Measurements from ENCODE around the gene KIF2A. TPM values are rescaled to one million over a fixed set of nuclear protein-coding genes. Genes with fewer than 3 reads are reported as not detected.
A peak's percentile ranks its signal among the peaks of the same experiment; 100 is the strongest.

The KIF2A gene
- 10 to 100 TPM; 50.8 to 57.4 (median 51.7) TPM for total RNA-seq

DNA sequence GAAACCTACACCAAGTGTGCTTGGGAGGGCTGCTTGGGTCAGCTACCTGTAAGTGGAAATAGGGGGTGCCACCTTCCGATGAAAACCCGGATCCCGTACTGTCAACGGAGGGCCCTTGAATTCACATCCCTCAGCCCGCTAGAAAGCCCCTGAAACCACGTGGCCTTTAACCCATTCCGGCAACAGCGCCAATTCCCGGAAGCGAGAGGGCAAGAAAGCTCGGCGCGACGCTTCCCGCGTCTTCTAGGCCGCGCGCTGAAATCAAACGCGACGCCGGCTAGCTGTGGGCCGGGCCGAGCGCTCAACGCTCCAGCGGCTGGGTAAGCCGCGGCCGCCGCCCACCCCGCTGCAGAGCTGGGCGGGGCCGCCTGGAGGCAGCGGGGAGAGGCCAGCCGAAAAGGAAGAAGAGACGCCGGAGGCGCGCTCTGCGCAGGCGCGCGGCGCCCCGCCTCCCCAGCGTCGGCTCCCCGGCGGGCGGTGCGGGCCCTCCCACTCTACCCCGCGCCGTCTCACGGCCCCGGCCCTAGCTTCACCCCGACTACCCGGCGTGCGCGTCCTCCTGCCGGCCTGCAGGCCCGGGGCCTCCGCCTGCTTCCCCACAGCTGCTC lies at the start of gene KIF2A:
KIF2A (plus strand) TSS at position 492 of the 608 bp plus-strand sequence. CDS start 267 bp downstream, outside the sequence.
- H3K27me3 ChIP-seq: no peaks in the 10 kb centered on the region
- peak; percentile 81 to 82 for DNase-seq (ENCODE audit: low spot score in 2 of 2)
- no peaks in the 10 kb centered on the region for H3K36me3 ChIP-seq
- H3K4me3 ChIP-seq: peak within 1 kb of the TSS; percentile 93 to 97 (median 96)
- peak within 1 kb of the TSS; percentile 84 to 94 for H3K27ac ChIP-seq
- H3K4me1 ChIP-seq: no peaks in the 10 kb centered on the region
- TF ChIP-seq, protein P1, sequence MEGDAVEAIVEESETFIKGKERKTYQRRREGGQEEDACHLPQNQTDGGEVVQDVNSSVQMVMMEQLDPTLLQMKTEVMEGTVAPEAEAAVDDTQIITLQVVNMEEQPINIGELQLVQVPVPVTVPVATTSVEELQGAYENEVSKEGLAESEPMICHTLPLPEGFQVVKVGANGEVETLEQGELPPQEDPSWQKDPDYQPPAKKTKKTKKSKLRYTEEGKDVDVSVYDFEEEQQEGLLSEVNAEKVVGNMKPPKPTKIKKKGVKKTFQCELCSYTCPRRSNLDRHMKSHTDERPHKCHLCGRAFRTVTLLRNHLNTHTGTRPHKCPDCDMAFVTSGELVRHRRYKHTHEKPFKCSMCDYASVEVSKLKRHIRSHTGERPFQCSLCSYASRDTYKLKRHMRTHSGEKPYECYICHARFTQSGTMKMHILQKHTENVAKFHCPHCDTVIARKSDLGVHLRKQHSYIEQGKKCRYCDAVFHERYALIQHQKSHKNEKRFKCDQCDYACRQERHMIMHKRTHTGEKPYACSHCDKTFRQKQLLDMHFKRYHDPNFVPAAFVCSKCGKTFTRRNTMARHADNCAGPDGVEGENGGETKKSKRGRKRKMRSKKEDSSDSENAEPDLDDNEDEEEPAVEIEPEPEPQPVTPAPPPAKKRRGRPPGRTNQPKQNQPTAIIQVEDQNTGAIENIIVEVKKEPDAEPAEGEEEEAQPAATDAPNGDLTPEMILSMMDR (IDR thresholded peaks at IDR 0.05): peak in 1 of 3 donors; percentile 12
- TF ChIP-seq POLR2AphosphoS5 (IDR thresholded peaks at IDR 0.05): peak; percentile 9 to 63 (median 54)
- no peak for TF ChIP-seq POLR2A (IDR thresholded peaks at IDR 0.05)
- intact Hi-C loops (cut with DNase I; ENCODE audit: low total_unique reads): no loop called here
- H3K9me3 ChIP-seq: no peaks in the 10 kb centered on the region

DNA sequence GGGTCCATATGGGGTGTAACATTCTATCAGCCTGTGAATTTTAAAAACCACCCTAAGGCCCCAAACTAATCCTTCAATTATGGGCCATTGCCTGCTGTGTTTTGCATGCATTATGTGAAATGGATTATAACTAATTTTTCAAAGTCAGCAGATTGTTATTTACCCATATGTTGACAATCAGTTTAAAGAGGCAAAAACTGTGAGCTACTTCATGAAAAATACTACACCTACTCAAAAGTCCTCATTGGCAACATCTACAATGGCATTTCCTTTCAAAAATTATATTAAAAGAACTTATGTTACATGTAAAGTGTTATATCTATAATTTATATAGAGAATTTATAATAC lies 49.0 kb upstream of the KIF2A start:
- no peak for DNase-seq (ENCODE audit: low spot score in 2 of 2)
- Histone ChIP-seq H3K9me3 (no peaks in the 10 kb centered on the region), H3K27ac (no peak overlapping the region), H3K27me3 (no peaks in the 10 kb centered on the region), H3K36me3 (no peaks in the 10 kb centered on the region), H3K4me1 (no peaks in the 10 kb centered on the region), H3K4me3 (no peak overlapping the region)
- no peak for TF ChIP-seq POLR2AphosphoS5 (IDR thresholded peaks at IDR 0.05)
- TF ChIP-seq, protein P1 (IDR thresholded peaks at IDR 0.05): no peak
- no peak for TF ChIP-seq POLR2A (IDR thresholded peaks at IDR 0.05)
- intact Hi-C loops (cut with DNase I; ENCODE audit: low total_unique reads): no loop called here

DNA sequence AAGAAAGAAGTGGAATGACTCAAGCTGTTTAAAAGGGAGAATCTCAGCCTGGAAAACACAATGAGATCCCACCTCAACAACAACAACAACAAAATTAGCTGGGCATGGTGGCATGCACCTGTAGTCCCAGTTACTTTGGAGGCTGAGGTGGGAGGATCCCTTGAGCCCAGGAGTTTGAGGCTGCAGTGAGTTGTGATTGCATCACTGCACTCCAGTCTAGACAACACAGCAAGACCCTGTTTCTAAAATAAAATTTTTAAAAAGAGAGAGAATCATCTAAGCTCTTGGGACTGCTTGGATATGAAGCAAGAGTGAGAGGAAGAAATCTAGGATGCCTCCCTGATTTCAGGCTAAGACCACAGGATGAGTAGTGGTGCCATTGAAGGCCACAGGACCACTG lies 47.4 kb upstream of the KIF2A start:
- TF ChIP-seq POLR2A (IDR thresholded peaks at IDR 0.05) (no peak), POLR2AphosphoS5 (IDR thresholded peaks at IDR 0.05) (no peak)
- TF ChIP-seq, protein P1 (IDR thresholded peaks at IDR 0.05): no peak
- Histone ChIP-seq H3K36me3 (no peaks in the 10 kb centered on the region), H3K9me3 (no peaks in the 10 kb centered on the region), H3K27ac (no peak overlapping the region), H3K27me3 (no peaks in the 10 kb centered on the region), H3K4me1 (no peaks in the 10 kb centered on the region), H3K4me3 (no peak overlapping the region)
- DNase-seq (ENCODE audit: low spot score in 2 of 2): no peak
- intact Hi-C loops (cut with DNase I; ENCODE audit: low total_unique reads): no loop called here

DNA sequence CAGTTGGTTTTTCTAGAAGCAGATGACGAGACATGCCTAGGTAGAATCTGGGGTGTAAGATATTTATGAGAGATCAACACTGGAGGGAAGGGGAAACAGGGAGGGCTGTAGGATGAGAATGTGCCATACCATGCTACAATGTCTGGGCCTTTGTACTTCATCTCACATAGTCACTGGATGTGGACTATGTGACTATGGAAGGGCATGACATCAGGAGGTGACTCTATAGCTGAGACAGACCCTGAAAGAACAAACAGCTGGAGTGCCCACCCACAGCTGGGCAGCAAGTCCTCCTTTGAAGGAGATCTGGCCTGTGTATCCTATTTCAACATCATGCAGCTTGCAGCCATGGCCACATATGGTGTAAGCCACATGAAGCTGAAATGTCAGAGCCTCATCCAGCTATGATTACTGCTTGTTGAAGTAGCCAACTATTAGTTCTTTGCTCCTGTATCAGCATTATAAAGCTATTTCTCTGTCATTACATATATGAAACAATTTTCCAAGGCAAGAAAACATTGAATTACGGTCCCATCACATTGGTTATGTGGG lies 46.2 kb upstream of the KIF2A start:
- TF ChIP-seq POLR2A (IDR thresholded peaks at IDR 0.05) (no peak), POLR2AphosphoS5 (IDR thresholded peaks at IDR 0.05) (no peak)
- TF ChIP-seq, protein P1 (IDR thresholded peaks at IDR 0.05): no peak
- Histone ChIP-seq H3K4me1 (no peaks in the 10 kb centered on the region), H3K27ac (no peak overlapping the region), H3K36me3 (no peaks in the 10 kb centered on the region), H3K9me3 (no peaks in the 10 kb centered on the region), H3K4me3 (no peak overlapping the region), H3K27me3 (no peaks in the 10 kb centered on the region)
- DNase-seq (ENCODE audit: low spot score in 2 of 2): no peak
- intact Hi-C loops (cut with DNase I; ENCODE audit: low total_unique reads): no loop called here

DNA sequence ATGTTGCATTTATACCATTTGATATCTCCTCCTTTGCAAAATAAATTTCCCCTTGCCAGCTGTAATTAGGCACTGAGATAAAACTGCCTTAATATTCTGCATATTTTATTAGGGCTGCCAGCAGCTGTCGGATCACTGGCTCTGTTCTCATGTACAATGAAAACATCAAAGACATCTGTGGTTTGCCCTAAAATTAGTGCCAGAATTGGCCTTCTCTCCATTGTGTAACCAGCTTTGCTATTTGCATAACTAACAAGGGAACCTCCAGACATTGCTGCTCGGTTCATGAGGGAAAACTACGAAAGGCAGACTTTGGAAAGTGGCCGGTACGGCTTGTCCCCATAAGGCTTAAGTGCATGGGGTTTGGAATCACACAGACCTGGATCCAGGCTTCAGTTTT lies 45.5 kb upstream of the KIF2A start:
- intact Hi-C loops (cut with DNase I; ENCODE audit: low total_unique reads): no loop called here
- Histone ChIP-seq H3K36me3 (no peaks in the 10 kb centered on the region), H3K27ac (no peak overlapping the region), H3K27me3 (no peaks in the 10 kb centered on the region), H3K4me3 (no peak overlapping the region), H3K9me3 (no peaks in the 10 kb centered on the region), H3K4me1 (no peaks in the 10 kb centered on the region)
- no peak for DNase-seq (ENCODE audit: low spot score in 2 of 2)
- TF ChIP-seq, protein P1 (IDR thresholded peaks at IDR 0.05): no peak
- TF ChIP-seq POLR2A (IDR thresholded peaks at IDR 0.05) (no peak), POLR2AphosphoS5 (IDR thresholded peaks at IDR 0.05) (no peak)

All from breast epithelium (tissue), 4 donors.